Muscle of leg (tissue), 11 donors: ENCODE results near the gene SLC23A2. TPM values are rescaled to one million over a fixed set of nuclear protein-coding genes. Genes with fewer than 3 reads are reported as not detected.
A peak's percentile ranks its signal among the peaks of the same experiment; 100 is the strongest.

Experiments
- DNase-seq: peaks from one replicate; pipeline ENCODE4 v3.0.0; 2013
- H3K27ac ChIP-seq: one replicate; pipeline ENCODE4 v1.5.1; 2013; ENCODE audit warnings: mild to moderate bottlenecking, low read length, control low read depth
- H3K27me3 ChIP-seq: one replicate; pipeline ENCODE4 v1.6.1; 2013; ENCODE audit warnings: low read length; ENCODE audit not compliant: control insufficient read depth, insufficient read depth
- H3K36me3 ChIP-seq: one replicate; pipeline ENCODE4 v1.6.1; 2013; ENCODE audit warnings: low read length; ENCODE audit not compliant: control insufficient read depth, insufficient read depth
- H3K4me1 ChIP-seq: one replicate; pipeline ENCODE4 v1.6.1; 2013; ENCODE audit warnings: low read length; ENCODE audit not compliant: control insufficient read depth, insufficient read depth
- H3K4me3 ChIP-seq: one replicate; pipeline ENCODE4 v1.5.1; 2013; ENCODE audit warnings: low read length, control low read depth
- H3K9me3 ChIP-seq: replicated peaks from 2 replicates; pipeline ENCODE4 v1.6.1; 2013; ENCODE audit warnings: low read depth, low read length; ENCODE audit not compliant: control insufficient read depth
- WGBS: methylation state at CpG from one replicate; pipeline ENCODE4 v1.1.5; 2013; ENCODE audit warnings: missing lambda C conversion rate; ENCODE audit not compliant: insufficient coverage; 5-methylcytosine and 5-hydroxymethylcytosine counted together
- polyA plus RNA-seq, 8 donors: library from polyadenylated mRNA; unstranded; fragments of 120-200 nt; gene quantifications; one replicate each; pipeline versions ENCODE4 v1.2.1 to v1.2.3, GENCODE V29; 2013; ENCODE audit warnings: inconsistent platforms in 1 of 8, low replicate concordance in 1 of 8; ENCODE audit not compliant: insufficient read length in 8 of 8, insufficient read depth in 1 of 8
- total RNA-seq: library from RNA; stranded (reverse); fragments of 120-200 nt; gene quantifications from one replicate; pipeline ENCODE4 v1.2.4, GENCODE V29; 2013

The SLC23A2 gene
- total and polyA plus RNA-seq, 9 donors = 7.6 to 13.7 (median 10.6) TPM

- no peaks in the 10 kb centered on the region for H3K27me3 ChIP-seq
- H3K27ac ChIP-seq = peak overlapping the region; percentile 66
- DNase-seq = peak; percentile 85
- peaks cover 26% of the 10 kb centered on the region for H3K4me1 ChIP-seq
- no peaks in the 10 kb centered on the region for H3K9me3 ChIP-seq
- no peak overlapping the region for H3K4me3 ChIP-seq
- no peaks in the 10 kb centered on the region for H3K36me3 ChIP-seq
- WGBS = 76% methylated on average over 5 of the region's 14 CpGs
These were observed 172.3 kb downstream of the SLC23A2 start for GRCh38 chr20:4828830-4829513.

DNA sequence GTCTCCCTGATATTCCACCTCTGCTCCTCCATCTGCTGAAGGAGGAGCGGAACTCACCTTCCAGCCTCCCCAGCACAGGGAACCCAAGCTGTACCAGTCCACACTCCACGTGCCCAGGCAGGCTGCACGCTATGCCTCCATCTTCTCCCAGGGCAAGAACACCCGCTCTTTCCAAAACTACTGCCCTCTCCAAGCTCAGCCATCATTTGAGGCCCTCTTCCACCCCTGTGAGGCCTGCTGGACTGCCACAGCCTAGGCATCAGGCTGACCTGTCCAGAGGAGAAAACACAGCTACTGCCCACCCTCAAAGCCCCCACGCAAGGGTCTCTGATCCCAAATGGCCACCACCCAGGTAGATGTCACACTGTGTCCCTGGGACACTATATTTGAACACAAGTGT, 179.7 kb downstream of the SLC23A2 start:
- DNase-seq = no peak
- peak overlapping the region; percentile 90 for H3K27ac ChIP-seq
- 82% methylated on average over 4 of the region's 5 CpGs for WGBS

GRCh38 chr20:4820806-4821518, 180.3 kb downstream of the SLC23A2 start:
- peak; percentile 94 for DNase-seq
- Histone ChIP-seq H3K27me3 (peaks cover 11% of the 10 kb centered on the region), H3K4me3 (no peak overlapping the region), H3K4me1 (peaks cover 42% of the 10 kb centered on the region), H3K27ac (peak overlapping the region; percentile 71), H3K9me3 (no peaks in the 10 kb centered on the region), H3K36me3 (peaks cover 15% of the 10 kb centered on the region)
- WGBS = 30% methylated on average over 11 of the region's 14 CpGs

More for the DNA sequence above, 179.7 kb downstream of the SLC23A2 start:
- Histone ChIP-seq H3K4me3 (peak overlapping the region; percentile 61), H3K36me3 (peaks cover 13% of the 10 kb centered on the region), H3K9me3 (no peaks in the 10 kb centered on the region), H3K4me1 (peaks cover 42% of the 10 kb centered on the region), H3K27me3 (peaks cover 11% of the 10 kb centered on the region)

- Histone ChIP-seq H3K4me1 (peaks cover 51% of the 10 kb centered on the region), H3K27me3 (peaks cover 11% of the 10 kb centered on the region), H3K4me3 (no peak overlapping the region), H3K36me3 (peaks cover 24% of the 10 kb centered on the region), H3K27ac (no peak overlapping the region), H3K9me3 (no peaks in the 10 kb centered on the region)
- WGBS = 81% methylated on average over 4 of the region's 4 CpGs
- DNase-seq = no peak
These were observed 181.4 kb downstream of the SLC23A2 start for GRCh38 chr20:4819901-4820300.

DNA sequence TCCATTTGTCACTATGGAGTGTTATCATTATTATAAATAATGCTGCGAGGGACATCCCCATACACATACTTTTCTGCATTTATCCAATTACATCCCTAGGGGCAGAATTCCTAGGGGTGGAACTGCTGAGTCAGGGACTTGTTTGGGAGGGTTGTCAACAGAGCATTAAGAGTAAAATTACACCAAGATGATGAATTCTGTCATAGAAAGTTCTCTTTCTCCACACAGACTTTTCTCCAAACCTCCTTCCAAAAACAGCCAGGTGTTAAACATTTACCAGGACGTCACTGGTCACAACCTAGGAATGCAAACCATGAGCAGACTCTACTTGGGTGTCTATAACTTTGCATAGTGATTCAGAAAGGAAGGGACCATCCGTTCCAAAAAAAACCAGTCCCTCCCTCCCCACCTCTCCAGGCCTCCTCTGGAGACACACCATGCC, 184.1 kb downstream of the SLC23A2 start:
- DNase-seq = no peak
- no peak overlapping the region for H3K4me3 ChIP-seq
- H3K27me3 ChIP-seq = peaks cover 5% of the 10 kb centered on the region
- no peak overlapping the region for H3K27ac ChIP-seq
- peaks cover 24% of the 10 kb centered on the region for H3K36me3 ChIP-seq
- peaks cover 59% of the 10 kb centered on the region for H3K4me1 ChIP-seq
- no peaks in the 10 kb centered on the region for H3K9me3 ChIP-seq
- WGBS = no CpG with 5 or more reads among the region's 3 CpGs

- H3K27me3 ChIP-seq = no peaks in the 10 kb centered on the region
- H3K9me3 ChIP-seq = no peaks in the 10 kb centered on the region
- DNase-seq = no peak
- H3K4me1 ChIP-seq = peaks cover 57% of the 10 kb centered on the region
- 79% methylated on average over 4 of the region's 5 CpGs for whole genome bisulfite sequencing
- peaks cover 33% of the 10 kb centered on the region for H3K36me3 ChIP-seq
- no peak overlapping the region for H3K27ac ChIP-seq
- no peak overlapping the region for H3K4me3 ChIP-seq
These were observed 185.7 kb downstream of the SLC23A2 start for GRCh38 chr20:4815628-4816027.

DNA sequence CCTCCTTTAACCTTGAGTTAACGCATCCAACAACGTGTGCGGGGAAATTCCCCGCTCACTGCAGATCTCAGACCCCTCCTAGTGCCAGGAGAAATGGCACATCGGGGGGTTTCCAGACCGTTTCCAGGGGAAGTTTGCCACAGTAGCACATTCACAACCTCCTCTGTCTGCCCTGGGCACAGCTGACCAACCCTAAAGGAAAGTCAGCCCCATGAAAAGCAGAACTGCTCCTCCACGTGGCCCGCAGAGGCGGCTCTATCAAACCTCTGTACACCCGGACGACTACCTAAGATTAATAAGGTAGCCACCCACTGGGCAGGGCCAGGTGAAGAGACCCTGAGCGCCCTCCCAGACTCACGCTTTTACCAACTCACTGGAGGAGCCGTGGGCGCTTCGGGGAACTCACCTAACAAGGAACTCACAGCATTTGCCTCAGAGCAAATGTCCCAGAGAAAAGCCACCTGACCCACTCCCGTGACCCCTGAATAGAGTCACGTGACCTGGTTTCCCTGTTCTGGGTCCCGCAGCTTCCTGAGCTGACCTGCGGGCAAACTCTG, 186.5 kb downstream of the SLC23A2 start:
- peak; percentile 56 for DNase-seq
- Histone ChIP-seq H3K4me1 (peaks cover 57% of the 10 kb centered on the region), H3K27ac (peak overlapping the region; percentile 92), H3K4me3 (no peak overlapping the region), H3K36me3 (peaks cover 31% of the 10 kb centered on the region), H3K27me3 (no peaks in the 10 kb centered on the region), H3K9me3 (no peaks in the 10 kb centered on the region)
- 64% methylated on average over 13 of the region's 20 CpGs for whole genome bisulfite sequencing

DNA sequence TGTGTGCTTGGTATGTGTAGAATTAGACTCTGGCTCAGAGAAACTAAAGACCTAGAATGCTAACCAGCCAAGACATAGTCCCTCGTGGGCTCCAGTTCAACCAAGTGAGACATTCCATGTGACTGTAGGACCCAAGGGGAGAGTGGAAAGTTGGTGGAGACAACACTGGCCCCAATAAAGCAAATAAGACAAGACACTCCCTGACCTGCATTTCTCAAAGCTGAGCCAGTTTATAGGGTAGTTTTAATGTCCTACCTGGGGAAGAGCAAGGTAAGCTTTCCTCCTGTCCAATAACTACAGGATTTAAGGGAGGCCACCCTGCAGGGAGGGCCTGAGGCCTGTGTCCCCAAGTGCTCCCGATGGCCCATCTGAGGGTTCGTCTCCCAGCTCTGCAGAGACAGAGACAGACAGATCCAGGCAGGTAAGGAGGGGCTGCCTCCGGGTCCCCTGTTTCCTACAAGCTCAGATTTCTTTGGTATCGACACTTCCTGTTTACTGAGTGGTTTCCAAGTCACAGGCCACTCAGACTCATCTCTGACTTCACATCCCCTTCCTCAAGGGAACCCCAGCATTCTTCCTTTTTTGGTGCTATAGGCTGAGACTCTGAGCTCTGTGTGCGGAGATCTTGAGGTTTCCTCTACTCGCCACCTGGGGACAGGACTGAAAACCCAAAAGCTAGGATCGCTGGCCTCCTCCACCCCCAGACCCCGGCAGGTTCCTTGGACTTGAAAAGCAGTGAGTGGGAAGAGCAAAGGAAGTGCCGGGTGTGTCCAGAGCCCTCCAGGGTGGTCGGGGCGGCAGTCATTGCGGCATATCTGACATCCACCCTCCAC, 187.2 kb downstream of the SLC23A2 start:
- Histone ChIP-seq H3K27ac (peak overlapping the region; percentile 92), H3K36me3 (peaks cover 32% of the 10 kb centered on the region)
- peak; percentile 91 for DNase-seq

DNA sequence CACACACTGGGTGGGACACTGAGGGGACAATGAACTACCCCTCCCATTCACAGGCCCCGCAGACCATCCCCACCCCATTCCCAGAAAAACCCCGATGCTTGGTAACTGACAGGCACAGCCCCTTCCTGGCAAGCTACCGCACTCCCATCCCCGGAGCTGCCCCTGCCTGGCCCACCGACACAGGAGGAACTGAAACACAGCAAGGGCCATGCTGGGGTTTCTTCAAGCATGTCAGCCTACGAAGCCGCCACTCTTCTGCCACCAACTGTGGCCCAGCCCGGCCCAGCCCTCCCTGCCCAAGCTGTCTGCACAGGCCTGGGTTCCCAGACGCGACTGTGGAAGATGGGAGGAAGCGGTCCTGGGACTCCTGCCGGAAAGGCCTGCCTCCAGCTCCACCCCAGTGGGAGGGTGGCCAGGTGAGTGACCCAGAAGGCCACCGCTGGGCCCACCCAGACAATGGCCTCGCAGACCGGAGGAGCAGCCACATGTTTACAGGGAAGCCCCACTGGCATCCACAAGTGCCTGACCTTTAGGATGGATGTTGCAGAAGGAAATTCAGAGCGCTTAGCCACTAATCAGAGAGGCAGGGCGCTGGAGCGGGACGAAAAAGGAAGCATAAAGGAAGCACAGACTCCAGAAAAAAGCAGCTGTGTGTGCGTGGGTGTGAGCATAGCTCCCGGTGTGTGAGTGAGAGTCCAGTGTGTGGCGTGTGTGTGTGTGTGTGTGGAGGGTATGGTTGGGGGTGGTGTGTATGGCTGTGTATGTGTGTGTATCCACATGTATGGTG, 188.0 kb downstream of the SLC23A2 start:
- 39% methylated on average over 18 of the region's 22 CpGs for WGBS
- H3K27me3 ChIP-seq = no peaks in the 10 kb centered on the region
- peak; percentile 76 for DNase-seq
- peak overlapping the region; percentile 92 for H3K27ac ChIP-seq
- H3K36me3 ChIP-seq = peaks cover 27% of the 10 kb centered on the region
- no peak overlapping the region for H3K4me3 ChIP-seq
- H3K4me1 ChIP-seq = peaks cover 67% of the 10 kb centered on the region
- H3K9me3 ChIP-seq = no peaks in the 10 kb centered on the region

More for the DNA sequence above, 187.2 kb downstream of the SLC23A2 start:
- Histone ChIP-seq H3K9me3 (no peaks in the 10 kb centered on the region), H3K4me3 (no peak overlapping the region), H3K4me1 (peaks cover 63% of the 10 kb centered on the region), H3K27me3 (no peaks in the 10 kb centered on the region)
- 33% methylated on average over 3 of the region's 13 CpGs for WGBS
